Activated CD8-positive, alpha-beta T cell treated with anti-CD3 and anti-CD28 coated beads, Interleukin-2, amount 10 ng/mL, durations not matched to agents 7 days and 5 days (primary cell): ENCODE results near the gene IFNA16. TPM values are rescaled to one million over a fixed set of nuclear protein-coding genes. Genes with fewer than 3 reads are reported as not detected.
"Not testable (repeated sequence)": the region's sequence is repeated elsewhere in the genome, so short reads cannot be mapped to it uniquely, and the experiment has no call there.

Experiments used
- ATAC-seq: fragments of 150-1000 bp; cut with Tn5 transposase; one replicate; pipeline ENCODE4 v1.10.0; 2021; ENCODE audit warnings: moderate library complexity
- CTCF ChIA-PET: fragments of 350-600 bp; sonication (Branson Sonifier 250); formaldehyde crosslinking; loops from one replicate; lab custom pipeline; 2021; ENCODE audit warnings: antibody characterized with exemption; lab: Charles Lee
- POLR2A ChIA-PET: fragments of 350-600 bp; sonication (Branson Sonifier 250); formaldehyde crosslinking; loops from one replicate; lab custom pipeline; 2021; ENCODE audit warnings: antibody characterized with exemption; lab: Charles Lee
- DNase-seq: peaks from one replicate; pipeline ENCODE4 v3.0.0-alpha.2; 2020
- H3K27ac Mint-ChIP-seq: one replicate; pipeline ENCODE4 v1.8.0; 2021; ENCODE audit warnings: mild to moderate bottlenecking, mixed read lengths
- H3K27me3 Mint-ChIP-seq: one replicate; pipeline ENCODE4 v1.8.0; 2021; ENCODE audit warnings: low read depth, mixed read lengths
- H3K36me3 Mint-ChIP-seq: one replicate; pipeline ENCODE4 v1.8.0; 2021; ENCODE audit warnings: low read depth, mixed read lengths
- H3K4me1 Mint-ChIP-seq: one replicate; pipeline ENCODE4 v1.8.0; 2021; ENCODE audit warnings: low read depth, mixed read lengths
- H3K4me3 Mint-ChIP-seq: one replicate; pipeline ENCODE4 v1.8.0; 2021; ENCODE audit warnings: mild to moderate bottlenecking, mixed read lengths
- H3K9me3 Mint-ChIP-seq: one replicate; pipeline ENCODE4 v1.8.0; 2022; ENCODE audit warnings: mixed read lengths; ENCODE audit not compliant: insufficient read depth
- total RNA-seq, 2 experiments: library from RNA; stranded (reverse); gene quantifications; one replicate each; pipeline ENCODE4 v1.2.3, GENCODE V29; 2021

The IFNA16 gene
- not detected for total RNA-seq

- CTCF ChIA-PET, result interaction anchor here (1.1 kb wide), 1 partner anchor 19 kb away, joined by 6 read pairs; no protein-coding TSS in a partner anchor
- peaks cover 41% of the 10 kb centered on the region for H3K27me3 Mint-ChIP-seq
- not testable (repeated sequence) for H3K27ac Mint-ChIP-seq, H3K36me3 Mint-ChIP-seq, H3K4me1 Mint-ChIP-seq, H3K9me3 Mint-ChIP-seq, ATAC-seq, H3K4me3 Mint-ChIP-seq, DNase-seq
- POLR2A ChIA-PET, result interaction anchor here (0.6 kb wide), 1 partner anchor 17 kb away, joined by 3 read pairs; no protein-coding TSS in a partner anchor
These were observed at the start of gene IFNA16 for GRCh38 chr9:21217211-21217610. Gene IFNA16 (minus strand): TSS chr9:21217311. CDS start chr9:21217305, 6 bp downstream.

- ATAC-seq (no peak), DNase-seq (no peak)
- ChIA-PET CTCF (interaction anchor here (0.7 to 4.5 kb wide), 5 partner anchors 9 to 523 kb away, joined by 3 to 21 read pairs (median 4); no protein-coding TSS in a partner anchor), POLR2A (no interaction called here)
- no peaks in the 10 kb centered on the region for H3K36me3 Mint-ChIP-seq
- H3K27me3 Mint-ChIP-seq, result peaks cover 48% of the 10 kb centered on the region
- H3K4me1 Mint-ChIP-seq, result no peaks in the 10 kb centered on the region
- H3K9me3 Mint-ChIP-seq, result no peaks in the 10 kb centered on the region
- H3K4me3 Mint-ChIP-seq, result no peak overlapping the region
- H3K27ac Mint-ChIP-seq, result no peak overlapping the region
These were observed 48.5 kb upstream of the IFNA16 start for GRCh38 chr9:21265421-21266189.

GRCh38 chr9:21255538-21256212 lies 38.6 kb upstream of the IFNA16 start:
- H3K4me1 Mint-ChIP-seq, result peaks cover 4% of the 10 kb centered on the region
- H3K27me3 Mint-ChIP-seq, result peaks cover 37% of the 10 kb centered on the region
- no peak overlapping the region for H3K27ac Mint-ChIP-seq
- H3K4me3 Mint-ChIP-seq, result no peak overlapping the region
- CTCF ChIA-PET, result interaction anchor here (0.8 to 1.9 kb wide), 2 partner anchors 9 to 20 kb away, joined by 4 to 11 read pairs; no protein-coding TSS in a partner anchor
- H3K36me3 Mint-ChIP-seq, result no peaks in the 10 kb centered on the region
- POLR2A ChIA-PET, result no interaction called here
- no peak for ATAC-seq
- no peak for DNase-seq
- no peaks in the 10 kb centered on the region for H3K9me3 Mint-ChIP-seq

- peak; percentile 84 for ATAC-seq
- DNase-seq, result peak; percentile 35
- Mint-ChIP-seq H3K4me1 (peaks cover 4% of the 10 kb centered on the region), H3K27ac (no peak overlapping the region), H3K36me3 (no peaks in the 10 kb centered on the region), H3K4me3 (no peak overlapping the region), H3K27me3 (peaks cover 43% of the 10 kb centered on the region), H3K9me3 (no peaks in the 10 kb centered on the region)
- CTCF ChIA-PET, result interaction anchor here (0.8 to 4.3 kb wide), 22 partner anchors 10 to 538 kb away, joined by 3 to 24 read pairs (median 5); partner anchors contain the start of gene IFNA14
- POLR2A ChIA-PET, result no interaction called here
These were observed 35.8 kb upstream of the IFNA16 start for GRCh38 chr9:21252721-21253547.

- H3K4me3 Mint-ChIP-seq, result no peak overlapping the region
- H3K27me3 Mint-ChIP-seq, result peaks cover 33% of the 10 kb centered on the region
- H3K27ac Mint-ChIP-seq, result no peak overlapping the region
- H3K4me1 Mint-ChIP-seq, result peaks cover 4% of the 10 kb centered on the region
- H3K9me3 Mint-ChIP-seq, result no peaks in the 10 kb centered on the region
- DNase-seq (no peak), ATAC-seq (no peak)
- ChIA-PET CTCF (interaction anchor here (0.5 to 4.3 kb wide), 10 partner anchors 9 to 144 kb away, joined by 3 to 24 read pairs (median 6); no protein-coding TSS in a partner anchor), POLR2A (no interaction called here)
- no peaks in the 10 kb centered on the region for H3K36me3 Mint-ChIP-seq
These were observed 34.5 kb upstream of the IFNA16 start for GRCh38 chr9:21251638-21252037.

GRCh38 chr9:21251190-21251589 lies 34.1 kb upstream of the IFNA16 start:
- H3K4me3 Mint-ChIP-seq, result no peak overlapping the region
- CTCF ChIA-PET, result interaction anchor here (0.8 to 4.3 kb wide), 8 partner anchors 10 to 144 kb away, joined by 3 to 24 read pairs (median 10); no protein-coding TSS in a partner anchor
- H3K36me3 Mint-ChIP-seq, result no peaks in the 10 kb centered on the region
- DNase-seq (no peak), ATAC-seq (no peak)
- H3K4me1 Mint-ChIP-seq, result peaks cover 4% of the 10 kb centered on the region
- no peak overlapping the region for H3K27ac Mint-ChIP-seq
- H3K27me3 Mint-ChIP-seq, result peaks cover 30% of the 10 kb centered on the region
- H3K9me3 Mint-ChIP-seq, result no peaks in the 10 kb centered on the region
- POLR2A ChIA-PET, result no interaction called here

GRCh38 chr9:21244836-21245235 lies 27.7 kb upstream of the IFNA16 start:
- ATAC-seq (no peak), DNase-seq (no peak)
- ChIA-PET POLR2A (no interaction called here), CTCF (no interaction called here)
- H3K4me1 Mint-ChIP-seq, result peaks cover 7% of the 10 kb centered on the region
- peaks cover 25% of the 10 kb centered on the region for H3K27me3 Mint-ChIP-seq
- no peak overlapping the region for H3K27ac Mint-ChIP-seq
- H3K9me3 Mint-ChIP-seq, result no peaks in the 10 kb centered on the region
- no peak overlapping the region for H3K4me3 Mint-ChIP-seq
- no peaks in the 10 kb centered on the region for H3K36me3 Mint-ChIP-seq

GRCh38 chr9:21239911-21240310 lies 22.8 kb upstream of the IFNA16 start, which contains the start of gene IFNA14:
Gene IFNA14 (minus strand): TSS chr9:21240005. CDS start chr9:21239935, 70 bp downstream.
- H3K27ac Mint-ChIP-seq, result no peak within 1 kb of the TSS
- POLR2A ChIA-PET, result no interaction called here

GRCh38 chr9:21236360-21236714 lies 19.2 kb upstream of the IFNA16 start:
- H3K36me3 Mint-ChIP-seq, DNase-seq, H3K27ac Mint-ChIP-seq, H3K4me3 Mint-ChIP-seq, ATAC-seq, H3K9me3 Mint-ChIP-seq, H3K4me1 Mint-ChIP-seq: not testable (repeated sequence)
- ChIA-PET CTCF (interaction anchor here (0.7 to 3.3 kb wide), 51 partner anchors 10 to 697 kb away, joined by 3 to 24 read pairs (median 4); partner anchors contain the start of gene KLHL9), POLR2A (interaction anchor here (0.6 kb wide), 1 partner anchor 33 kb away, joined by 3 read pairs; no protein-coding TSS in a partner anchor)
- peaks cover 18% of the 10 kb centered on the region for H3K27me3 Mint-ChIP-seq

More at GRCh38 chr9:21239911-21240310, 22.8 kb upstream of the IFNA16 start, which contains the start of gene IFNA14:
- CTCF ChIA-PET, result interaction anchor here (0.9 to 1.0 kb wide), 2 partner anchors 13 to 45 kb away, joined by 4 read pairs; no protein-coding TSS in a partner anchor
- DNase-seq, result no peak
- Mint-ChIP-seq H3K4me3 (no peak within 1 kb of the TSS), H3K36me3 (no peaks in the 10 kb centered on the region), H3K4me1 (peaks cover 15% of the 10 kb centered on the region), H3K9me3 (no peaks in the 10 kb centered on the region), H3K27me3 (peaks cover 30% of the 10 kb centered on the region)
- no peak for ATAC-seq

- ChIA-PET POLR2A (interaction anchor here (0.6 kb wide), 1 partner anchor 32 kb away, joined by 3 read pairs; no protein-coding TSS in a partner anchor), CTCF (interaction anchor here (0.6 to 3.3 kb wide), 56 partner anchors 10 to 1464 kb away, joined by 3 to 24 read pairs (median 4); partner anchors contain the start of gene KLHL9)
- peaks cover 14% of the 10 kb centered on the region for H3K27me3 Mint-ChIP-seq
- not testable (repeated sequence) for H3K4me1 Mint-ChIP-seq, H3K9me3 Mint-ChIP-seq, H3K4me3 Mint-ChIP-seq, H3K36me3 Mint-ChIP-seq, H3K27ac Mint-ChIP-seq
- ATAC-seq (peak; percentile 82), DNase-seq (peak; percentile 54)
These were observed 18.6 kb upstream of the IFNA16 start for GRCh38 chr9:21235468-21236359.
